ENCODE data around the gene TBXAS1.

GRCh38 chr7:140041659-140042385, 212.8 kb downstream of the TBXAS1 start:
- no peak for TF ChIP-seq CTCF (conservative IDR thresholded peaks at IDR 0.05)
- no peak for TF ChIP-seq ZFX (IDR thresholded peaks at IDR 0.05)
